CD4-positive, alpha-beta T cell treated with Interleukin-6 at 100 ng/mL for 8 hours (primary cell): ENCODE measurements around the gene ATG4D.
A peak's percentile ranks its signal among the peaks of the same experiment; 100 is the strongest.
"Not testable (repeated sequence)": the region's sequence is repeated elsewhere in the genome, so short reads cannot be mapped to it uniquely, and the experiment has no call there.

Source experiments
- DNase-seq: peaks from one replicate; pipeline ENCODE4 v3.0.0-alpha.2; 2020; ENCODE audit warnings: mixed read lengths, low spot score

The ATG4D gene

GRCh38 chr19:10519421-10519820, 24.3 kb upstream of the ATG4D start:
- no peak for DNase-seq

GRCh38 chr19:10520652-10521318, 22.9 kb upstream of the ATG4D start:
- DNase-seq: no peak

GRCh38 chr19:10521461-10522171, 22.1 kb upstream of the ATG4D start:
- DNase-seq: no peak

- no peak for DNase-seq
These were observed 20.5 kb upstream of the ATG4D start for GRCh38 chr19:10523135-10523636.

GRCh38 chr19:10525636-10526035, 18.1 kb upstream of the ATG4D start:
- DNase-seq: no peak

GRCh38 chr19:10526887-10527286, 16.8 kb upstream of the ATG4D start:
- DNase-seq: not testable (repeated sequence)

GRCh38 chr19:10532457-10532856, 11.2 kb upstream of the ATG4D start:
- no peak for DNase-seq

GRCh38 chr19:10533646-10534386, 9.9 kb upstream of the ATG4D start:
- DNase-seq: no peak

GRCh38 chr19:10535613-10536012, 8.1 kb upstream of the ATG4D start:
- no peak for DNase-seq

GRCh38 chr19:10537668-10538067, 6.0 kb upstream of the ATG4D start:
- DNase-seq: no peak

GRCh38 chr19:10538204-10538983, 5.3 kb upstream of the ATG4D start:
- no peak for DNase-seq

GRCh38 chr19:10539016-10539415, 4.7 kb upstream of the ATG4D start:
- not testable (repeated sequence) for DNase-seq

GRCh38 chr19:10543059-10543419, 665 bp upstream of the ATG4D start:
- no peak for DNase-seq

GRCh38 chr19:10544242-10544752, 593 bp downstream of the ATG4D start:
- DNase-seq: no peak

GRCh38 chr19:10544753-10545251, 1.1 kb downstream of the ATG4D start:
- no peak for DNase-seq

- no peak for DNase-seq
These were observed 3.1 kb downstream of the ATG4D start for GRCh38 chr19:10546817-10547216.

- no peak for DNase-seq
These were observed 5.1 kb downstream of the ATG4D start for GRCh38 chr19:10548746-10549276.

- DNase-seq: no peak
These were observed 6.0 kb downstream of the ATG4D start for GRCh38 chr19:10549733-10550132.

- no peak for DNase-seq
These were observed 6.6 kb downstream of the ATG4D start for GRCh38 chr19:10550336-10550735.

GRCh38 chr19:10551006-10551405, 7.3 kb downstream of the ATG4D start:
- not testable (repeated sequence) for DNase-seq

- peak; percentile 34 for DNase-seq
These were observed 8.1 kb downstream of the ATG4D start for GRCh38 chr19:10551698-10552301.
